ENCODE results near the gene LGALS12. TPM values are rescaled to one million over a fixed set of nuclear protein-coding genes. Genes with fewer than 3 reads are reported as not detected.

The LGALS12 gene
- total RNA-seq, 3 donors from 2014 or later (not counting 1 experiment from before 2014, with no cell fraction given), result 0.23 to 1.8 (median 0.38) TPM

DNA sequence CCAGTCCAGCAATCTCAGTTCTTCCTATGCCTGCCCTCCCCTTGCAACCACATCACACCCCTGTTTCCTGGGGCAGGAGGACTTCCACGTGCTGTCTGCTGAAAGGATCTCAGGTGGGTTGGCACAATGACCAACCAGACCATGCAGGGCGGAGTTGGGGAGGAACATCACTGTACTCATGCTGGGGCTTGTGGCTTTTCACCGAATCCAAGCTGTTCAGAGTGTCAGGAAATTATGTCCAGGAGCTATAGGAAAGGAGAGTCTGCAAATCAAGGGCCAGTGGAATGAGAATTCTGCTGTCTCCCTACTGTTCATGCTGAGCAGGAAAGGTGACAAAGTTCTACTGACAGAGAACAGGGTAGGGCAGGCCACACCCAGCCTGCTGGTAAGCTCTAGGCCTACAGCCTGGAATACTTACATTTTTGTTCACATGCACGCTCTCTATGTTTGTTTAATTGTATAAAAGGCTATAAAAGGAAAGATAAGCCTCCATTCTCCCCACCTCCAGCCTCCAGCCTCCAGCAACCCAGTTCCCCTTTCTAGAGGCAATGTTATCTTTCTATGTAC is 59.0 kb downstream of the LGALS12 start:
- 35% methylated on average over 3 of the region's 4 CpGs for WGBS (ENCODE audit: insufficient coverage)
- TF ChIP-seq, protein P1, sequence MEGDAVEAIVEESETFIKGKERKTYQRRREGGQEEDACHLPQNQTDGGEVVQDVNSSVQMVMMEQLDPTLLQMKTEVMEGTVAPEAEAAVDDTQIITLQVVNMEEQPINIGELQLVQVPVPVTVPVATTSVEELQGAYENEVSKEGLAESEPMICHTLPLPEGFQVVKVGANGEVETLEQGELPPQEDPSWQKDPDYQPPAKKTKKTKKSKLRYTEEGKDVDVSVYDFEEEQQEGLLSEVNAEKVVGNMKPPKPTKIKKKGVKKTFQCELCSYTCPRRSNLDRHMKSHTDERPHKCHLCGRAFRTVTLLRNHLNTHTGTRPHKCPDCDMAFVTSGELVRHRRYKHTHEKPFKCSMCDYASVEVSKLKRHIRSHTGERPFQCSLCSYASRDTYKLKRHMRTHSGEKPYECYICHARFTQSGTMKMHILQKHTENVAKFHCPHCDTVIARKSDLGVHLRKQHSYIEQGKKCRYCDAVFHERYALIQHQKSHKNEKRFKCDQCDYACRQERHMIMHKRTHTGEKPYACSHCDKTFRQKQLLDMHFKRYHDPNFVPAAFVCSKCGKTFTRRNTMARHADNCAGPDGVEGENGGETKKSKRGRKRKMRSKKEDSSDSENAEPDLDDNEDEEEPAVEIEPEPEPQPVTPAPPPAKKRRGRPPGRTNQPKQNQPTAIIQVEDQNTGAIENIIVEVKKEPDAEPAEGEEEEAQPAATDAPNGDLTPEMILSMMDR (IDR thresholded peaks at IDR 0.05), result no peak
- Histone ChIP-seq H3K27ac (ENCODE audit: low read length) (no peak overlapping the region), H3K9me3 (ENCODE audit: control insufficient read depth, insufficient read depth, low read length) (no peaks in the 10 kb centered on the region), H3K4me1 (ENCODE audit: control insufficient read depth, insufficient read depth, low read length) (peaks cover 59% of the 10 kb centered on the region), H3K4me3 (ENCODE audit: low read length) (no peak overlapping the region), H3K36me3 (ENCODE audit: control insufficient read depth, insufficient read depth, low read length) (no peaks in the 10 kb centered on the region), H3K27me3 (ENCODE audit: control insufficient read depth, insufficient read depth, low read length) (no peaks in the 10 kb centered on the region)
- Mint-ChIP-seq H3K36me3 (no peaks in the 10 kb centered on the region), H3K4me1 (peaks cover 50 to 51% of the 10 kb centered on the region in 2 donors), H3K27me3 (ENCODE audit: low read depth in 2 of 2) (no peaks in the 10 kb centered on the region), H3K9me3 (no peaks in the 10 kb centered on the region), H3K4me3 (no peak overlapping the region), H3K27ac (peak overlapping the region; percentile 93 to 96)
- intact Hi-C loops (cut with micrococcal nuclease), result no loop called here
- no peak for ATAC-seq
- no peak for DNase-seq

Other genes starting within 250 kb of the LGALS12 start
- not detected for gene SLC22A9, start 136.3 kb upstream of the LGALS12 start, total RNA-seq
- 1 to 10 TPM in 1 of 3 donors, under 1 TPM in 2; 0.59 to 3.0 (median 0.95) TPM for gene PLAAT5, start 14.9 kb upstream of the LGALS12 start, total RNA-seq
- gene PLAAT4, start 30.7 kb downstream of the LGALS12 start, total RNA-seq, result 100 to 1,000 TPM; 204 to 215 (median 210) TPM
- 1 to 10 TPM; 1.6 to 5.6 (median 4.6) TPM for gene PLAAT2, start 57.3 kb downstream of the LGALS12 start, total RNA-seq
- 10 to 100 TPM; 32.5 to 34.1 (median 34.1) TPM for gene PLAAT3, start 108.3 kb downstream of the LGALS12 start, total RNA-seq
- gene ATL3, start 165.3 kb downstream of the LGALS12 start, total RNA-seq, result 10 to 100 TPM; 35.7 to 46.8 (median 41.6) TPM
- gene RTN3, start 175.4 kb downstream of the LGALS12 start, total RNA-seq, result 10 to 100 TPM; 36.9 to 43.0 (median 37.6) TPM

Measured in natural killer cell (primary cell).